Colonic mucosa (tissue), 4 donors: ENCODE measurements around the gene COL27A1. TPM values are rescaled to one million over a fixed set of nuclear protein-coding genes. Genes with fewer than 3 reads are reported as not detected.

ENCODE experiments used
- DNase-seq: peaks from one replicate; pipeline ENCODE4 v3.0.0-alpha.2; 2020
- H3K27ac ChIP-seq: fragments of 200-600 bp; one replicate; pipeline ENCODE4 v1.8.0; 2021
- H3K27me3 ChIP-seq: fragments of 200-600 bp; one replicate; pipeline ENCODE4 v1.8.0; 2021
- H3K36me3 ChIP-seq: fragments of 200-600 bp; one replicate; pipeline ENCODE4 v1.8.0; 2021
- H3K4me1 ChIP-seq: fragments of 200-600 bp; one replicate; pipeline ENCODE4 v1.8.0; 2021; ENCODE audit warnings: mild to moderate bottlenecking
- H3K4me3 ChIP-seq: fragments of 200-600 bp; one replicate; pipeline ENCODE4 v1.8.0; 2021
- H3K9ac ChIP-seq, 2 donors: one replicate each; pipeline ENCODE4 v1.7.0; 2013; ENCODE audit warnings: control low read depth in 2 of 2, low read depth in 2 of 2, low read length in 2 of 2
- H3K9me3 ChIP-seq: fragments of 200-600 bp; one replicate; pipeline ENCODE4 v1.8.0; 2021
- intact Hi-C: fragments of 100-400 bp; cut with DNase I; formaldehyde crosslinking; loops from one replicate; pipeline ENCODE4 v1.14.1; 2022
- total RNA-seq, 2 donors: library from RNA; stranded (reverse); fragmentation: NEBNext Ultra II Directional in 1 of 2; extraction: Animal tissue kit (Norgen Biotek cat#: 25700) in 1 of 2; gene quantifications; one replicate each; pipeline ENCODE4 v1.2.1, GENCODE V29; 2021
- TF ChIP-seq, protein P1 (sequence below): fragments of 200-600 bp; IDR thresholded peaks from one replicate; pipeline ENCODE4 v1.8.0; 2022; ENCODE audit warnings: antibody characterized with exemption, mild to moderate bottlenecking
- donor health status: healthy.
- donor health status: DM: no; HTN: no; CAD: no.
- donor health status: DM: no; HTN: no; CAD: no.

The COL27A1 gene
- total RNA-seq, 2 donors from 2014 or later = 2.9 to 4.2 TPM

DNA sequence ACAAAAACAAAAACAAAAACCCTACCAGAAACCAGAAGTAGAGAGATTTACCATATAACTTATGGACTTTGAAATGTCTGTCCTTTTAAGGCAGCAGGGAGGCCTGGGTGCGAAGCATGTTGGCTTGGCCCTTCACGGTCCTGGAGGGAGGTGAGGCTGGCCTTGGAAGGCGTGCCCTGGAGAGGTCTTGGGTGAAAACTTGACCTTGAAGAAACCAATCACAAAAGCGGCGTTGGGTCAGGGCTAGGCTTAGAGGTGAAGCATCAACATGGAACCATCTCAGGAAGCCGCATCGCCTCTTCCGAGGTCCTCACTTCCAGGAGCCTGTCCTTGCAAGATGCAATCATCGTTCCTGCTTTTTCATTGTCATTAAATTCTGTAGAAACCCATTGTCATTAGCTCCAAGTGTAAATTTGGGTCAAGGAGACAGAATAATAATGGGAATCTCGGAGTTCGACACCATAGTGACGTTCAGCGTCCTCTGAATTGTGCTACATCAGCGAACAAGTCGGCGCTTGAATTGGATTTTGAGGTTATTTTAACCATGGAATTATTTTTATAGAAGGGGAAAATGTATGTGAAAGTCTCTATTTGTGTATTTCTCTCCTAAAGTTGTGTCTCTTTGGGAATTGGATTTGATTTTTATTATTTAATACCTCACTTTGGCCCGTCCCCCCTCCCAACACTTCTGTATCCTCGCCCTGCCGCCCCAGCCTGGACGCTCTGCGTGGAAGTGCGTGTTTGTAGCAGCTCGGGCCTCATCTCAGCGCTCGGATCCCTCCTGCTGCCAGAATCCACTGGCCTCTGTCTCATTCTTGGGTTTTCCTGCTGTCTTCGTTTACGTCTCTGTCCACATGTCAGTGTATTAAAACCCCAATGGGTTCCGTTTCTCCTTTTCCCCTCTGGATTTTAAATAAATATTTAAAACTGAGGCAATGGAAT, 156.5 kb downstream of the COL27A1 start:
- no peak overlapping the region for H3K27ac ChIP-seq
- H3K36me3 ChIP-seq = no peaks in the 10 kb centered on the region
- peak; percentile 5 for DNase-seq
- H3K4me3 ChIP-seq = no peak overlapping the region
- intact Hi-C loops = no loop called here
- no peaks in the 10 kb centered on the region for H3K9me3 ChIP-seq
- TF ChIP-seq, protein P1, sequence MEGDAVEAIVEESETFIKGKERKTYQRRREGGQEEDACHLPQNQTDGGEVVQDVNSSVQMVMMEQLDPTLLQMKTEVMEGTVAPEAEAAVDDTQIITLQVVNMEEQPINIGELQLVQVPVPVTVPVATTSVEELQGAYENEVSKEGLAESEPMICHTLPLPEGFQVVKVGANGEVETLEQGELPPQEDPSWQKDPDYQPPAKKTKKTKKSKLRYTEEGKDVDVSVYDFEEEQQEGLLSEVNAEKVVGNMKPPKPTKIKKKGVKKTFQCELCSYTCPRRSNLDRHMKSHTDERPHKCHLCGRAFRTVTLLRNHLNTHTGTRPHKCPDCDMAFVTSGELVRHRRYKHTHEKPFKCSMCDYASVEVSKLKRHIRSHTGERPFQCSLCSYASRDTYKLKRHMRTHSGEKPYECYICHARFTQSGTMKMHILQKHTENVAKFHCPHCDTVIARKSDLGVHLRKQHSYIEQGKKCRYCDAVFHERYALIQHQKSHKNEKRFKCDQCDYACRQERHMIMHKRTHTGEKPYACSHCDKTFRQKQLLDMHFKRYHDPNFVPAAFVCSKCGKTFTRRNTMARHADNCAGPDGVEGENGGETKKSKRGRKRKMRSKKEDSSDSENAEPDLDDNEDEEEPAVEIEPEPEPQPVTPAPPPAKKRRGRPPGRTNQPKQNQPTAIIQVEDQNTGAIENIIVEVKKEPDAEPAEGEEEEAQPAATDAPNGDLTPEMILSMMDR = no peak
- no peak overlapping the region for H3K9ac ChIP-seq
- H3K27me3 ChIP-seq = no peaks in the 10 kb centered on the region
- H3K4me1 ChIP-seq = no peaks in the 10 kb centered on the region

DNA sequence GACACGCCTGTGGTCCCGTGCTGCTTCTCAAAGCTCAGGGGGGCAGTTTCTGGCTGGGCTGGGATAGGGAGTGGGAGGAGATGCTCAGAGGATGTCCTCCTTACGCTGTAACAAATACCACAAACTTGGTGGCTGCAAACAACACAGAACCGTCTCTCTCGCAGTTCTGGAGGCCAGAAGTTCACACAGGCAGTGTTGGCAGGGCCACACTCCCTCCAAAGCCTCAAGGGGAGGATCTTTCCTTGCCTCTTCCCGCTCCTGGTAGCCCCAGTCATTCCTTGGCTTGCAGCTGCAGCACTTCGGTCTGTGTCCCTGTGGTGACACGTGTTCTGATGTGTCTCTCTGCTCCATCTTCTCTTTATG, 157.2 kb downstream of the COL27A1 start:
- no peak overlapping the region for H3K4me3 ChIP-seq
- H3K9ac ChIP-seq = no peak overlapping the region
- H3K27me3 ChIP-seq = no peaks in the 10 kb centered on the region
- H3K4me1 ChIP-seq = no peaks in the 10 kb centered on the region
- H3K9me3 ChIP-seq = no peaks in the 10 kb centered on the region
- H3K36me3 ChIP-seq = no peaks in the 10 kb centered on the region
- no peak overlapping the region for H3K27ac ChIP-seq
- DNase-seq = no peak
- TF ChIP-seq, protein P1 = no peak
- intact Hi-C loops = no loop called here

DNA sequence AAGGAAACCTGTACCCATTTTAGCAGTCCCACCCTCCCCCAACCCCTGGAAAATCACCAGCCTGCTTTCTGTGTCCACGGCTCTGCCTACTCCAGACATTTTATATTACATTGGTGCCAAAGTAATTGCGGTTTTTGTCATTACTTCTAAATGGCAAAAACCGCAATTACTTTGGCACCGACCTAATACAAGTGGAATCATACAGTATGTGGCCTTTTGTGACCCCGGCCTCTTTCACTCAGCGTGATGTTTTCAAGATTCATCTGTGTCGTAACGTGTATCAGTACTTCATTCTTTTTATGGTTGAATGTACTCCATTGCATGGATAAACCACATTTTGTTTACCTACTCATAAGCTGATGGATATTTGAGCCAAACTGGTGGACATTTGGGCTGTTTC, 157.8 kb downstream of the COL27A1 start:
- intact Hi-C loops = no loop called here
- Histone ChIP-seq H3K9me3 (no peaks in the 10 kb centered on the region), H3K4me1 (no peaks in the 10 kb centered on the region), H3K27me3 (no peaks in the 10 kb centered on the region), H3K9ac (no peak overlapping the region), H3K27ac (no peak overlapping the region), H3K36me3 (no peaks in the 10 kb centered on the region), H3K4me3 (no peak overlapping the region)
- peak; percentile 3 for DNase-seq
- TF ChIP-seq, protein P1 = no peak

DNA sequence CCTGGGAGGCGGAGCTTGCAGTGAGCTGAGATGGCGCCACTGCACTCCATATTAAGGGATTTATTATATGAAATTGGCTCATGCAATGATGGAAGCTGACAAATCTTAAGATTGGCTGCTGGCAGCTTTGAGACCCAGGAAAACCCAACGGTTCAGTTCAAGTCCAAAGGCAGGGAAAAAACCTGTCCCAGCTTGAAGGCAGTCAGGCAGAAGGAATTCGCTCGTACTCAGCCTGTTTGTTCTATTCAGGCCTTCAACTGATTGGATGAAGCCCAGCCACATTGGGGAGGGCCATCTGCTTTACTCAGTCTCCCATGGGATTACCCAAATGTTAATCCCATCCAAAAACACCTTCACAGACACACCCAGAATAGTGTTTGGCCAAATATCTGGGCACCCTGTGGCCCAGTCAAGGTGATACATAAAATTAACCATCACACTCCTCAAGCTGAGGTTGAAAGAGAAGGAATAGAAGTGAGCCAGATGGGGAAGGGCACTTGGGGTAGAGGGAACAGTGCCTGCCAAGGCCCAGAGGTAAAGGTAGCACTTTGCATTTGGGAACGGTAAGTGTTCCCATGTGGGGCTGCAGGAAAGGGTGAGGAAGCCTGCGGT, 159.0 kb downstream of the COL27A1 start:
- Histone ChIP-seq H3K9ac (no peak overlapping the region), H3K9me3 (no peaks in the 10 kb centered on the region), H3K4me1 (no peaks in the 10 kb centered on the region), H3K4me3 (no peak overlapping the region), H3K27ac (no peak overlapping the region), H3K36me3 (no peaks in the 10 kb centered on the region), H3K27me3 (no peaks in the 10 kb centered on the region)
- TF ChIP-seq, protein P1 = no peak
- peak; percentile 3 for DNase-seq
- intact Hi-C loops = no loop called here

DNA sequence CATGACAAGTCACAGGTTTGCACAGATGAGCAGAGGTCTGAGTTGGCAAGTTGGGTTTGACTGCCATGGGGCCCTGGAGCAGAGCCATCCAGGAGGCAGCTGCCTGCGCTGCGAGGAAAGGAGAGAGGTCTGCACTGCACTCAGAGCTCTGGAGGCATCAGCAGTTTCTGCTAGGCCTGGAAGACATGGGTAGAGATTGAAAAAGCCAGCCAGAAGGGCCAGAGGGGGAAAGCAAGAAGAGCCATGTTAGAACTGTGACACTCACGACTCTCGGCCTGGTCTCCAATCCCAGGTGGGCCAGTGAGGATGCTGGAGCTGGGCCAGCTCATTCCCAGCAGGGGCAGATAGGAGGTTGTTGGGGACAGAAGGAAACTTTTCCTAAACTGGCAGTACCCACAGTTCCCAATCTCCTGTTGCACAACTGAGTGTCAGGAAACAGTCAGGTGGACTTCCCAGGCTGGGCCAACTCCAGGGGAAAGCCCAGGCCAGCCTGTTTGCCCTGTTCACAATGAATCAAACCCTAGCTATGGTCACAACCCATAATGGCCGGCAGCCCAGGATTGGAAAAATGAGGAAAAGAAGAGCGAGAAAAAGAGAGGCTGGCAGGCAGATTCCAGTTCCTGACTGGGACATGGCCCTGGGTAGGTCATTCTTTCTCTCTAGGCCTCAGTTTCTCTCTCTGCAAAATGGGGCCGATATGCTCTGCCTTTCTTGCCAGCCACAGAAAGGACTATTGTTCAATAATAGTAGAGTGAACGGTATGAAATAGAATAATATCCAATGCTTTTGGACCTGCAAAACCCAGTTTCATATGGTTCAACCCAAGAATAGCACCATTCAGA, 159.8 kb downstream of the COL27A1 start:
- no peaks in the 10 kb centered on the region for H3K4me1 ChIP-seq
- H3K27me3 ChIP-seq = no peaks in the 10 kb centered on the region
- TF ChIP-seq, protein P1 = no peak
- no peak overlapping the region for H3K27ac ChIP-seq
- DNase-seq = peak; percentile 11
- H3K4me3 ChIP-seq = no peak overlapping the region
- H3K36me3 ChIP-seq = no peaks in the 10 kb centered on the region
- H3K9ac ChIP-seq = no peak overlapping the region
- intact Hi-C loops = no loop called here
- no peaks in the 10 kb centered on the region for H3K9me3 ChIP-seq
